Stimulated activated naive CD4-positive, alpha-beta T cell treated with Interleukin-2 at 50 U/mL for 16 hours (primary cell): ENCODE measurements around the gene ARHGEF7.
"Not testable (repeated sequence)": the region's sequence is repeated elsewhere in the genome, so short reads cannot be mapped to it uniquely, and the experiment has no call there.

Experiments used
- DNase-seq: peaks from one replicate; lab custom pipeline; 2025; lab: John Stamatoyannopoulos, UW

The ARHGEF7 gene

DNA sequence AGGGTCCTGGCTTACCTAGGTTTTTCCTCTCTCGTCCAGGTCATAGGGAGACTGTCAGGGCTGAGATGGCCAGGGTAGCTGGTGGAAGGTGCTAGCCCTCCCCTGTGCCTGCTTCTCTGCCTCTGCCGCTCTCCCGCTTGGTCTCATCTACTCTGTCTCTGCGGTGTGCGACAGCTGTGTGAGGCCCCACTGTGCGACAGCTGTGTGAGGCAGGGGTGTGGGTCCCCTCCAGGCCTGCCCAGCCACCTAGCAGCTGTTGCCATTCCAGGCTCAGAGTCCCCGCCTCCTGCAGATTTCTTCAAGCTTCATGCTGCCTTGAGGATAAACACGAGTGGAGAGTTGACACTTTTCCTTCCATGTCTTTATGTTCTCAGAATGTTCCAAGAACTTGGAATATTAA lies 53.0 kb downstream of the ARHGEF7 start:
- DNase-seq = no peak

GRCh38 chr13:111171112-111171511 lies 56.0 kb downstream of the ARHGEF7 start:
- DNase-seq = no peak

DNA sequence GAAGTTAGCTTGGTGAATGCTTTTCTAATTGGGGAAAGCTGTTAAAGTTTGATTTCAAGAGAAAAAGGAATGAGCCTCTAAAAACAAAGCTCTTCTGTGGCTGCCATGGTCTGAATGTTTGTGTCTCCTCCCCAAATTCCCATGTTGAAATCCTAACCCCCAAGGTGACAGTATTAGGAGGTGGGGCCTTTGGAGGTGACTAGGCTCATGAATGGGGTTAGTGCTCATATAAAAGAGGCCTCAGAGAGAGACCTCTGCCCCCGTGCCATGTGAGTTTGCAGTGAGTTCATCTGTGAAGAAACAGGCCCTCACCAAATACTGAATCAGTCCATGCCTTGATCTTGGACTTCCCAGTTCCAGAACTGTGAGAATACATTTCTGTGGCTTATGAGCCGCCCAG lies 56.5 kb downstream of the ARHGEF7 start:
- no peak for DNase-seq

- DNase-seq = no peak
Measured at GRCh38 chr13:111174377-111175114, 59.4 kb downstream of the ARHGEF7 start.

GRCh38 chr13:111175372-111175771 lies 60.3 kb downstream of the ARHGEF7 start:
- DNase-seq = no peak

- no peak for DNase-seq
Measured at GRCh38 chr13:111175935-111176334, 60.8 kb downstream of the ARHGEF7 start.

DNA sequence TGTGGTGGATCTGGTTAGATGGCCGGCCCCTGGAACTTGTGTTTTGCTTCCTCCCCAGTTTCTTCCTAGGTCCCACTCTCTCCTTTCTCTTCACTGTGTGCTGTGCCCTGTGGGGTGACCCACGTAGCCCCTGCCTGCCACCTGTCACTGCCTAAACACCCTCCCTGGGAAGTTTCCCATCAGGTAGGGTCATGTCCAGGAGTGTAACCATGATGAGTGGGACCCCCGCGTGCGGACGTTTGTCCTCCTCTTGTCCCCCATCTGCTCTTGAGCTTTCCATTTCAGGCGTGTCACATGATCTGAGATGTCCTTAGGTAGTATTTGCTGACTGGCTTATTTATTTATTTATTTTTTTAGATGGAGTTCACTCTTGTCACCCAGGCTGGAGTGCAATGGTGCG lies 61.3 kb downstream of the ARHGEF7 start:
- no peak for DNase-seq

- DNase-seq = peak; percentile 27
Measured at GRCh38 chr13:111177081-111177711, 62.1 kb downstream of the ARHGEF7 start.

DNA sequence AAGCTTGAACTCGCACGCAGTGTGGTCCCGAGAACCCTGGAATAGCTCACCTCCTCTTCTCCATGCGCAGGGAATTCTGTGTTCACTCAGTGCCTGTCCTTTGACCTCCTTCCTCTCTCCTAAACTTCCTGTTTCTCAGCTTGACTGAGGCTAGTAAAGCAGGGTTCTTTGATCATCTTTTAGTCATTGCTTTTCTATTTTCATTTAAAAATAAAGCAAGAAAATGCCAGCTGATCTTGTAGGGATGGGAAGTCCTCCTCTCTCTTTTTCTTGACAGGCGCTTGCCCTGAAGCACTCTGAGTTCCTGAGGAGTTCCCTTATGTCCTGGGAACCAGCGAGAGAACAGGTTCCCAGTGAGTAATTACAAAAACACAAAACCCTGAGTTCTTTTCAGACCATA lies 62.8 kb downstream of the ARHGEF7 start:
- DNase-seq = no peak

GRCh38 chr13:111178402-111178801 lies 63.3 kb downstream of the ARHGEF7 start:
- DNase-seq = no peak

DNA sequence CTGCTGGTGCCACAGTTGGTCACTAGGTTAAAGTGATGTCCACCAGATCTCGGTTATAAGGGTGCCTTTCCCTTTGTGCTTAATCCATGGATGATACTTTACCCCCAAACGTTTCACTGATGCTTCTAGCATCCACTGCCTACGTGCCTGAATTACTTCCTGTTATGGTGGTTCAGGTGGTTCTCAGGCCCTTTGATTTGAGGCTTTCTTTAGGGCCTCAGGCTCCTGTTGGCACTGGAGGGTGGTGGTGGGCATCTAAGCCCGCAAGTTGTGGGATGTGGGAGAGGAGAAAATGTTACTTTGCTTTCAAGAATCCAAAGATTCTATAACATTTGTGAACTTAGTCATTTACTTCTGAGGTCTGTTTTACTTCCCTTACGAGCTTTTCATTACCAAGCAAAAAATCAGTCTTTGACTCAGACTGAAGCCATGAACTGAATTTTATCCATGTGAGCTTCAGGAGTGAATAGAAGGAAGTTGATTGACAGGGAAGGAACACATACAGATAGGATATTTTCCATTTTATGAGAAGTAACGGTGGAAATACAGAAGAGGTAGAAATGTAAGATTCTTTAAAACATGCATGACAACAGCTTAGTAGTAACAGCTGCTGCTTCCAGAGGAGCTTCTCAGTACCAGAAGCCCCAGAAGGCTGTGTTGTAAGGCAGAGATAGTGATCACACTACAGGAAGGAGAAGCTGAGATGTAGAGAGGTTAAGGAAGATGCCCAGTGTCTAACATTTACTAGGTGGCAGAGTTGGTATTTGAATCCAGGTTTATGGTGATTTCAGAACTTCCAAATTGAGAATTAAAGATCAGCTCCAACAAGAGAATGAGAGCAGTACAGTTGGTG lies 65.0 kb downstream of the ARHGEF7 start:
- DNase-seq = no peak

DNA sequence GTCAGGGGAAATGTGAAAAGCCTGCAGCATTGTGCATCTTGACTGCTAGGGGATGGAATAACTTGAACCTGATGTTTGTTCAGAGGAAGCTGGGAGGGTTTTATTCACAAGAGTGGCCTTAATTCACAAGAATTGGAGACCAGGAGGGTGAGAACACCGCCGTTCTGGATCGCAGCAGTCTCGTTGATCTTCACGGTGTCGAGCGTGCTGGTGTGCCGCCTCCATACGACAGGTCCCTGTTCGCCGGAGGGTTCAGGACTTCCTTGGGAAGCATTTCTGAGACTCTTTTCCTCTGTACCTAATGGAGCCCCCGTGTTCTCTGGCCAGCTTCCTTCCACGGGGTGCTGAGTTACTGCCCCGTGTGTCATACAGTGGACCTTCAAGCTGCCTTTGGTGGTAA lies 66.9 kb downstream of the ARHGEF7 start:
- no peak for DNase-seq

DNA sequence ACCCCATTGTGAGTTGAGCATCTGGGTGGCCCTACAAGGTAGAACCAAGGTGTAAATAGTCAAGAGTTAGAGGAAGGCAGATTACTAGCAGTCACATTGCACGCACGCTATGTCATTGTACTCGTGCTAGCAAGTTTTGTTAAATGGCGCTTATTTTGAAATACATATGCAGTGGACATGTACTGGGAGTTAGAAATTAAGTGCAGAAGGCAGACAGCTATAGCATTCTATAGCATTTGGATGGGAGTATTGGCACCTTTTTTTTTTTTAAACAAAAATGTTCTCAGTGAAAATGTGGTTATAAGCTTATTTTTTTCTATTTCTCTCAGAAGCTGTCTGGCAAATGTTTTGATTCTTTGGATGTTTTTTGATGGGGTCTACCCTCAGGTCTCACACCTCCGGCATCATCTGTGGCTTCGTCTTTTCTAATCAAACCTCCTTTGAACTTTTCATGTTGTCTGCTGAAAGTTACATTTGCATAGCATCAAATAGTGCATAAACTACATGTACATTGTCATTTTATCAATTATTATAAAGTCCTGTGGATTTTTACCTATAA lies 68.1 kb downstream of the ARHGEF7 start:
- no peak for DNase-seq

GRCh38 chr13:111183959-111184358 lies 68.8 kb downstream of the ARHGEF7 start:
- no peak for DNase-seq

- no peak for DNase-seq
Measured at GRCh38 chr13:111184458-111185401, 69.6 kb downstream of the ARHGEF7 start.

DNA sequence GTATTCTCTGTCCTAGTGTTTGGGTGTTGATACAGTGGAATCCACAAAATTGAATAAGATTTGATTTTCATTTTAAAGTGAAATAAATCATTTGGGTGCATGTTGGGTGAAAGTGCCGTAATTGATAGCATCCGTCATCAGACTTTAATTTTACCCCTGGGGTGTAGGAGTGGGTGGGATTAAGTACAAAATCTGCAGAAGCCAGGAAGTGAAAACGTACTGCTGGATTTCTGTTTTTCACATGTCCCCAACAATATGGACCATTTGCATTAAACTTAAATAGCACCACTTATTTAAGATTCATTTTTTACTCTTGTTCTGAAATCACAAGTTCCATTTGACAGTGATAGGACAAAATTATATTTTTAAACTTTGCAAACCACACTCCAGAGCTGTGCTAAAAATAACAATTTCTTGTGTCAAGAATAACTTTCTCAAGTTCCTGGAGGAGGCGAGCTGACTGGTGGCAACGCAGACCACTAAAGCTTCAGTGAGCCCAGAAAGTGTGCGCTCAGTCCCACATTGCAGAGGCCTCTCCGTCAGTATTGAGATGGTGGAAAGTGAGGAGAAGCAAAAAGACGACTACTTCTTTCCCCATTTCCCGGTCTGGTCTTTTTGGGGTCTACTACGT lies 71.3 kb downstream of the ARHGEF7 start:
- no peak for DNase-seq

- no peak for DNase-seq
Measured at GRCh38 chr13:111187960-111188541, 72.9 kb downstream of the ARHGEF7 start.

DNA sequence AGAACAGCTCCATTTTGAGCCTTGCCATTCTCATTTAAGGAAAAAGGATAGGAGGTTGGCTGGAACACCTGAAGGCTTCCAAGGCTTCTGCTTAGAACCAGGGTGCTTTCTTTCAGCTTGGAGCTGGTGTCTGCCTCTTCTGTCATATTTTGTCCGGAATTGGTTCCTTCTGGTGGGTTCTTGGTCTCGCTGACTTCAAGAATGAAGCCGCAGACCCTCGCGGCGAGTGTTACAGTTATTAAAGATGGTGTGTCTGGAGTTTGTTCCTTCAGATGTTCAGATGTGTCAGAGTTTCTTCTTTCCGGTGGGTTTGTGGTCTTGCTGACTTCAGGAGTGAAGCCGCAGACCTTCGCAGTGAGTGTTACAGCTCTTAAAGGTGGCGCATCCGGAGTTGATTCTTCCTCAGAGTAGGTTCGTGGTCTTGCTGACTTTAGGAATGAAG lies 74.0 kb downstream of the ARHGEF7 start:
- peak; percentile 45 for DNase-seq

GRCh38 chr13:111189516-111189915 lies 74.4 kb downstream of the ARHGEF7 start:
- not testable (repeated sequence) for DNase-seq

GRCh38 chr13:111193223-111193622 lies 78.1 kb downstream of the ARHGEF7 start:
- DNase-seq = not testable (repeated sequence)
